ENCODE data around the gene CA7.
"Not testable (repeated sequence)": the region's sequence is repeated elsewhere in the genome, so short reads cannot be mapped to it uniquely, and the experiment has no call there.

The CA7 gene

GRCh38 chr16:66862023-66862520 lies 17.9 kb downstream of the CA7 start:
- no peak overlapping the region for H3K4me3 ChIP-seq (ENCODE audit: low read depth, low read length)
- DNase-seq (ENCODE audit: low read depth), result no peak
- TF ChIP-seq MAX (IDR thresholded peaks at IDR 0.05; ENCODE audit: low read depth, low read length) (no peak), CTCF (IDR thresholded peaks at IDR 0.05; ENCODE audit: low read depth, low read length) (no peak), MYC (IDR thresholded peaks at IDR 0.05; ENCODE audit: low read depth, low read length) (no peak), POLR2A (IDR thresholded peaks at IDR 0.05; ENCODE audit: extremely low read depth, insufficient read length) (no peak)

GRCh38 chr16:66863707-66864106 lies 19.5 kb downstream of the CA7 start:
- H3K4me3 ChIP-seq (ENCODE audit: low read depth, low read length), result no peak overlapping the region
- no peak for TF ChIP-seq MYC (IDR thresholded peaks at IDR 0.05; ENCODE audit: low read depth, low read length)
- TF ChIP-seq MAX (IDR thresholded peaks at IDR 0.05; ENCODE audit: low read depth, low read length), result no peak
- no peak for TF ChIP-seq POLR2A (IDR thresholded peaks at IDR 0.05; ENCODE audit: extremely low read depth, insufficient read length)
- no peak for TF ChIP-seq CTCF (IDR thresholded peaks at IDR 0.05; ENCODE audit: low read depth, low read length)
- no peak for DNase-seq (ENCODE audit: low read depth)

GRCh38 chr16:66869424-66869823 lies 25.2 kb downstream of the CA7 start:
- DNase-seq (ENCODE audit: low read depth), result no peak
- H3K4me3 ChIP-seq (ENCODE audit: low read depth, low read length), result no peak overlapping the region
- TF ChIP-seq MYC (IDR thresholded peaks at IDR 0.05; ENCODE audit: low read depth, low read length) (no peak), CTCF (IDR thresholded peaks at IDR 0.05; ENCODE audit: low read depth, low read length) (no peak), POLR2A (IDR thresholded peaks at IDR 0.05; ENCODE audit: extremely low read depth, insufficient read length) (no peak), MAX (IDR thresholded peaks at IDR 0.05; ENCODE audit: low read depth, low read length) (no peak)

- H3K4me3 ChIP-seq (ENCODE audit: low read depth, low read length); DNase-seq (ENCODE audit: low read depth): not testable (repeated sequence)
These were observed 27.1 kb downstream of the CA7 start for GRCh38 chr16:66871363-66871762.

- TF ChIP-seq MYC (IDR thresholded peaks at IDR 0.05; ENCODE audit: low read depth, low read length), result no peak
- no peak for TF ChIP-seq MAX (IDR thresholded peaks at IDR 0.05; ENCODE audit: low read depth, low read length)
- TF ChIP-seq CTCF (IDR thresholded peaks at IDR 0.05; ENCODE audit: low read depth, low read length), result no peak
- no peak for TF ChIP-seq POLR2A (IDR thresholded peaks at IDR 0.05; ENCODE audit: extremely low read depth, insufficient read length)
- DNase-seq (ENCODE audit: low read depth), result no peak
- H3K4me3 ChIP-seq (ENCODE audit: low read depth, low read length), result no peak overlapping the region
These were observed 27.6 kb downstream of the CA7 start for GRCh38 chr16:66871840-66872239.

GRCh38 chr16:66872559-66872942 lies 28.3 kb downstream of the CA7 start:
- no peak for TF ChIP-seq CTCF (IDR thresholded peaks at IDR 0.05; ENCODE audit: low read depth, low read length)
- TF ChIP-seq MAX (IDR thresholded peaks at IDR 0.05; ENCODE audit: low read depth, low read length), result no peak
- TF ChIP-seq MYC (IDR thresholded peaks at IDR 0.05; ENCODE audit: low read depth, low read length), result no peak
- no peak for TF ChIP-seq POLR2A (IDR thresholded peaks at IDR 0.05; ENCODE audit: extremely low read depth, insufficient read length)
- H3K4me3 ChIP-seq (ENCODE audit: low read depth, low read length), result peak overlapping the region; percentile 63
- peak; percentile 75 for DNase-seq (ENCODE audit: low read depth)

All from NB4 (cell line).